ENCODE results near the gene TRIP12.

TRIP12 gene

GRCh38 chr2:229715895-229716507 is 205.8 kb downstream of the TRIP12 start:
- peak in 1 of 3 experiments; percentile 26 for DNase-seq (ENCODE audit: low read depth in 3 of 3)

GRCh38 chr2:229714736-229715541 is 206.9 kb downstream of the TRIP12 start:
- peak in 1 of 3 experiments; percentile 28 for DNase-seq (ENCODE audit: low read depth in 3 of 3)

- peak in 2 of 3 experiments; percentile 31 to 57 for DNase-seq (ENCODE audit: low read depth in 3 of 3)
Measured at GRCh38 chr2:229714080-229714735, 207.6 kb downstream of the TRIP12 start, which contains the start of gene DNER. TSS of gene DNER (minus strand) at chr2:229714555. CDS start at chr2:229714423, 132 bp downstream.

Data from stimulated activated CD4-positive, alpha-beta T cell treated with anti-CD3 and anti-CD28 coated beads, TNF-alpha, amount 100 ng/mL, for 24 hours (primary cell).